ENCODE data around the gene KBTBD8.

KBTBD8 gene

DNA sequence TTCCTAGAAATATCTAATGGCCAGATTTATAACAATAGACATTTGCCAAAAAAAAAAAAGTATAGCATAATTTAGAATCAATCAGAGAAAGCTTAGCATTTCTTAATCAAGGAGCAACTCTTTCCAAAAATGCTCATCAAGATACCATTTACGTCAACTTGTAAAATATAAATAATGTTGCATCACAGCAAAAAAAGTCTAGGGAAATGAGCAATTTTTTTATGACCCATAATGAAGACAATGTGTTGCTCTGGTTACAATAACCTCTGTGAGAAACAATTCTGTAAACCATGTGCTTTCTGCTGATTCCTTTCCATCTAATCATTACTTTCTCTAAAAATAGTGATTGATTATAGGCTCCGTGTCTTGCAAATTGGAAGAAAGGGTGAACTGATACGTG is 36.3 kb downstream of the KBTBD8 start:
- DNase-seq (ENCODE audit: low read depth in 2 of 2) = no peak

GRCh38 chr3:67037615-67038014 is 39.5 kb downstream of the KBTBD8 start:
- DNase-seq (ENCODE audit: low read depth in 2 of 2) = no peak

DNA sequence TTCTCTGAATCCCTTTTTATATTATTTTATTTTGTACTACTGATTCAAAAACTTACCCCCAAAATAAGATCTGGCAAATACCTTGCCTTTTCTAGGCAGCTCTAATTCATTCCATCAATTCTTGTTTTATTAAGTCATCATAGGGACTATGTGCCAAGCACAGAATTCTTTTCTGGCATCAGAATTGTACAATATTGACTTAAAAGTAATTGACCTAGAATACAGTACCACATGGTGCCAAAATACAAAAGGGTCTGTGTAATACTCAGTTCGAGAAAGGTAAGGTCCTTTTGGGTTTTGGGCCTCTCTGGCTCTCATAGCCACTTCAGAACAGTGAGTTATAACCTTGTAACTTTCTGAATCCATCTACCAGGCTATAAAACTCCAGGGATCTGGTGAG is 46.2 kb downstream of the KBTBD8 start:
- no peak for DNase-seq (ENCODE audit: low read depth in 2 of 2)

DNA sequence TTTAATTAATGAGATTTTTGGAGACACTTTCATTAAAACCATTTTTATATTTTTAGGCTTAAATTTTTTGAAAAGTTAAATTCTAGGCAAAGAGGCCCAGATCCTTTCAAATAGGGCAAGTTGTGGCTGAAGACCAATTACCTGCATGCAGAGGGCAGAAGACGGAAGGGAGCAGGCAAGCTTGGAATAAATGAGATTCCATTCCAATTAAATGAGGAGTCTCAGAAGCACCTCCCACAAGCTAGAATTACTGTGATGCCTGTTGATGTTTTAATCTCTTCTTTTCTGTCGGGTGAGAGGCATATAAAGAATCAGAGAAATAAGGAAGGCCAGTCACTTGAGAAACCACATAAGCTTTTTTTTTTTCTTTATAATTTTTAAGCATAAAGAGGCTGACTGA is 46.8 kb downstream of the KBTBD8 start:
- DNase-seq (ENCODE audit: low read depth in 2 of 2) = no peak

- no peak for DNase-seq (ENCODE audit: low read depth in 2 of 2)
Measured at GRCh38 chr3:67045711-67046465, 47.8 kb downstream of the KBTBD8 start.

GRCh38 chr3:67047051-67047450 is 48.9 kb downstream of the KBTBD8 start:
- DNase-seq (ENCODE audit: low read depth in 2 of 2) = no peak

DNA sequence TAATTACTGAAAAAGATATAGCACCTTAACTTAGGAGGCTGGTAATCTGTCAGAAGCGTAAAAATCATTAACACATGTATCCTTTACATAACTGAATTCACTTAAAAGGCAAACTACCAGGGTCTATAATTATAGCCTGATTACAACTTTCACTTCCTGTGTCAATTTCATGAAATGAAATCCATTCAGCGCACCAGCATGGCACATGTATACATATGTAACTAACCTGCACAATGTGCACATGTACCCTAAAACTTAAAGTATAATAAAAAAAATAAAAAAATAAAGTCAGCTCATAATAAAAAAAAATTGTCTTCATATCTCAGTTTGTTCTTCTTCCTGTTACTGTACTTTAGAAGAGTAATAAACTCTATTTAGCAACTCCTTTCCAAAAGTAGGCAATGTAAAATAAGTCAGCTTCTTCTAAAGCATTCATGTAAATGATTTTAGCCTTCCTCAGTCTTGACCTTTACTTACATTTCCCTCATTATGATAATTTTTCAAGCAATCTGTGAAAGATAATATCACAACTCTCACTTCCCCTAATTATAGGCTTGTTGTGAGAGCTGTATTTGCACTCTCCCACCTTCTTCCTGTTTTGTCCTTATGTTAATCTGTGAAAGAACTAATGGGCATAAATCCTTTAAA is 50.1 kb downstream of the KBTBD8 start:
- no peak for DNase-seq (ENCODE audit: low read depth in 2 of 2)

GRCh38 chr3:67048715-67049074 is 50.6 kb downstream of the KBTBD8 start:
- no peak for DNase-seq (ENCODE audit: low read depth in 2 of 2)

DNA sequence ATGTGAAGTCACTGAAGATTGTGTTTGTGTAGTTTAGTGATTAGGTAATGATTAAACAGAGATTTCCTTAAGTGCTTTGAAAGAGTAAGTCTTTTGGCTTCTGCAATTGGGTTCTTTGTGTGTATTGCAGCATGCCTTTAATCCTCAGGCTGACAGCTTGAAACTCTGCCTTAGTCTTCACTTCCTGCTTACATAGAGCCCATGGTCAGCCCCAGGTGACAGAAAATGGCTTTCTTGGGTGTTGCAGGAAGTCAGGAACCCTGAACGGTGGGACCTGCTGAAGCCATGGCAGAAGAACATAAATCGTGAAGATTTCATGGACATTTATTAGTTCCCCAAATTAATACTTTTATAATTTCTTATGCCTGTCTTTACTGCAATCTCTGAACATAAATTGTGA is 61.3 kb downstream of the KBTBD8 start:
- DNase-seq (ENCODE audit: low read depth in 2 of 2) = no peak

Measured in stimulated activated CD4-positive, alpha-beta T cell treated with anti-CD3 and anti-CD28 coated beads, Interleukin-1b, Interleukin-23, amount 100 ng/mL, for 4 hours (primary cell).